Activated CD8-positive, alpha-beta memory T cell treated with anti-CD3 and anti-CD28 coated beads for 48 hours (primary cell): Measurements from ENCODE around the gene TMEM169.
A peak's percentile ranks its signal among the peaks of the same experiment; 100 is the strongest.

ENCODE experiments used
- DNase-seq, 3 experiments: peaks; one replicate each; pipeline ENCODE4 v3.0.0-alpha.2; 2020; ENCODE audit warnings: low read depth in 2 of 3, low spot score in 2 of 3

Gene TMEM169

DNA sequence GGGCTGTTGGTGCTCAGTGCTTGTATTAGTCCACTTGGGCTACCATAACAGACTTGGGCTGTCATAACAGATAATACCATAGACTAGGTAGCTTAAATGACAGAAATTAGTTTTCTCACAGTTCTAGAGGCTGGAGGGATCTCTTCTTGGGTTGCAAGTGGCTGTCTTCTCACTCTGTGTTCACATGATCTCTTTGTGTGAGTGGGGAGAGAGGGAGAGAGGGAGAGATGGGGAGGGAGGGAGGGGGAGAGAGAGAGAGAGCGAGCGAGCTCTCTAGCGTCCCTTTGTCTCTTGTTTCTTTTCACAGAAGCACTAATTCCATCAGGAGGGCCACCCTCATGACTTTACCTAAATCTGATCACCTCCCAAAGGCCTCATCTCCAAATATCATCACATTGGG lies 23.0 kb downstream of the TMEM169 start:
- DNase-seq, result no peak

DNA sequence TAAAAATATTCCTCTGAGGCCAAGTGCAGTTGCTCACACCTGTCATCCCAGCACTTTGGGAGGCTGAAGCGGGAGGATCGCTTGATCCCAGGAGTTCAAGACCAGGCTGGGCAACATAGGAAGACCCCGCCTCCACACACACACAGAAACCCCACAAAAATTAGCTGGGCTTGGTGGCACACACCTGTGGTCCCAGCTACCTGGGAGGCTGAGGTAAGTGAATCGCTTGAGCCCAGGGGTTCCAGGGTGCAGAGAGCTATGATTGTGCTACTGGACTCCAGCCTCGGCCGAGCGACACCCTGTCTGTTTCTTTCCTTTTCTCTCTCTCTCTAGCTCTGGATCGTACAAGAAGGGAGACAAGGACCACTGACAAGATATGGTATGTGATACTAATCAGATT lies 25.6 kb downstream of the TMEM169 start:
- no peak for DNase-seq

DNA sequence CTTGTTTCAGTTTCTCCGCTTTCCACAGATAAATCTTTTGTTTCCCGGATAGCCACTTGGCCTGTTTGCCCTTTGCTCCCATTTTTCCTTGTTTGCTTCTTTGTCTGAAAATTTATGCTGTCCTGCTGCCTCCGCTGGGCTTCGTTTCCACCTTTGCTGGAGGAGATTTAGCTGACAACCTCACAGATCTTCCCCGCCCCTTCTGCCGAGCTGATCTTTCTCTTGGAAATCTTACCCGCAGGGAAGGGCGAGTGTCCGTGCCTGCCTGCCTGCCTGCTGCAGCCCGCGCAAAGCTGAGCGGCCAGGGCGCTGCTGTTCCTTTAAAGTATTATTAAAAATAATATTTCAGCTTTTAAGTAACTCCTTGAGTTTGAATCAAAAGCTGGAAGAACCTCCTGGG lies 26.0 kb downstream of the TMEM169 start:
- no peak for DNase-seq

DNA sequence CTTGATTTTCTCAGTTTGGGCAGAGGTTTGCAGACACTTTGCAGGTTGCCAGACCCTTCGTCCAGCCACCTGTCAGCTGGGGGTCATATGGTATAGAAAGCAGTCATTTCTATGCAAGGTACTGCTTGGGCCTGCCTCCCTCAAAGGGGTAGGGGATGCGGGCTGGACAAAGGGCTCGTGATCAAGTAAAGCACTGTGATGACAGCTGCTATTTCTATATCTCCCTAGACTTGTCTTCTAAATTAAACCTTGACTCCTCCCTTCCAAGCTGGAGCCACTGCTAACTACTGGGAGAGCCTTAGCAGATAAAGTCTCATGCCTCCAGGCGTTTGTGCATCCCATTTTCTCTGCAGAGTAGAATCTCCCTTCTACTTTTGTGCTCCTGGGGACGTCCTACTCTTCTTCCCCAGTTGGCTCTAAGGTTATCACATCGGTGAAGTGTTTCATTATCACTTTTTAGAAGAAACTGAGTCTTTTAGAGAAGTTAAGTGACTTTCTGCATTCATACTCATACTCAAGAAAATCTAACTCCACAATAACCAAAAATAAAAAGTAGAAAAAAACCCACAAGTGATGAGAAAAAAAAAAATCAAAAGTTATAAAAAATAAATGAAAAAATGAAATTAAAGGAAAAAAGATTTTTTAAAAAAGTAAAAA lies 26.7 kb downstream of the TMEM169 start:
- no peak for DNase-seq

DNA sequence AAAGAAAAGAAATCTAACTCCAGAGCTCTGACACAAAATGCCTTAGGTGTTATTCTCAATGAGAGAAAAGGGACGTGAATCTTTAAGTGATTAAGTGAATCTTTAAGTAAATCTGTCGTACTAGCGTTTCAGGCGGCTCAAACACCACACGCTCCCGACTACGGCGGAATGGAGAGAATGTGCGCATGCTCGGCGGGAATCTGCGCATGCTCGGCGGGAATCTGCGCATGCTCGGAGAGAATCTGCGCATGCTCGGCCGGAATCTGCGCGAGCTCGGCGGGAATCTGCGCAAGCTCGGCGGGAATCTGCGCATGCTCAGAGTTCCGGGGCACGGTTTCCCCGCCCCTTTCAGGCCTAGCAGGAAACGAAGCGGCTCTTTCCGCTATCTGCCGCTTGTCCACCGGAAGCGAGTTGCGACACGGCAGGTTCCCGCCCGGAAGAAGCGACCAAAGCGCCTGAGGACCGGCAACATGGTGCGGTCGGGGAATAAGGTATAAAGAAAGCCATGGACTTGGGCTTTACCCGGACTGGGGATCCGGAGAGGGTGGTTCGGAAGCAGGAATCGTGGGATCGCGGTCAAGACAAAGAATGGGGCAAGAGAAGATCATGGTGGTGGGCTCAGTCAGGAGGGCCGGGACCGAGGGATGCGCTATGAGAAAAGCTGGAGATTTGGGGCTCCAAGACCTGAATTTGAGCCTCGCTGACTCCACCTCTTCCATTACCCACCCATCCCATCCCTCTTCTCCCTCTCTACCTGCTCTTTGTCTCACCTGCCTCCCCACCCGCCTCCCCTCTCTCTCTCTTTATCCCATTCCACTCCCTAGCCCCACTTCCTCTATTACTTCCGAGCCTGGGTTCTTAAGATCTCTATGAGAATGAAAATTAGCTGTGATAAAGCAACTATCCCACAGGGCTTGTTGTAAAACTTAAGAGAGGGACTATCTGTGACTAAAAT lies 27.5 kb downstream of the TMEM169 start, which contains the start of gene XRCC5:
XRCC5 (plus strand) TSS at position 382 of the 955 bp plus-strand sequence; CDS start at position 471, 89 bp downstream.
- peak; percentile 95 to 100 (median 96) for DNase-seq

DNA sequence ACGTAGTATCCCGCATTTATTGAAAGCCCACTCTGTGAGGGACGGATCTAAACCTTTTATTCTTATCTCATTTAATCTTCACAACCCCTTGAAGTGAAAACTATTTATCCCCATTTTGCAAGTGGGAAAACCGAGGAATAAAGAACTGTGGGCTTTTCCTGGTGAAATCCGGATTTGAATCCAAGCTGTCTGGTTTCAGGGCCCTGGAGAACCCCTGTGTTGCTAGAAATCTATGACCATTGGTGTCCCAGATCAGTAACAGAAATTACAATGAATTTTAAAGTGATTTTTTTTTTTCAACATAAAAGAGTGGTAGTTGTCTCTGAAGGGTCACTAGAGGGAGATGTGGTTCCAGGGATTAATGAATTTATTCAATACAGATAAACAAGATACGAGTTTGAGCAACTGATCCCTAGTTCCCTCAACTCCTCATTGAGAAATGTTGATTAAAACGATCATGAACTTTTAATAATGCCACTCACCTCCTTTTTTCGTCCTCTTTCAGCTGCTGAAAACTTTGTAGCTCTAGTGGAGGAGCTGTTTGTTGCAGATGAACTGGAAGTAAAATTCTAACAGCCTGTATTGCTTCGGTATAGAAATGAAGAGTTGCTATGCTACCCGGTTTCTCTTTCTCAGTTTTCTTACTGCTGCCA lies 28.4 kb downstream of the TMEM169 start:
- no peak for DNase-seq

DNA sequence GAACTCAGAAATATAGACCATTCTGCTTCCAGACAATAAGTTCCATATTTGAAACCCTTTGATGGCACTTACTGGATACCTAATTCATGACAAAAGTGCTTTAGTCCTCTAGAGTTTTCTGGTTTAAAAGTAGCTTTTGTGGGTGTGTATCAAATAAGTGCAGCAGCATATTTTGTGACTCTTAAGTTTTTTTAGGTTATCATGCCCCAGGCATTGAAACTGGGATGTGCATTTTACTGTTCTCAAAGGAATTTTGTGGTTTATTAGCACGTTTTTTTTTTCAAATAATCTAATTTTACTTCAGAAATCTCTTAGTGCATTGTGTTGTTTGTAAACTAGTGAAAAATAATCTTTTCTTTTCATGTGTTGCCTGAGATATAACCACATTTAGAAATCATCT lies 28.9 kb downstream of the TMEM169 start:
- DNase-seq, result no peak

DNA sequence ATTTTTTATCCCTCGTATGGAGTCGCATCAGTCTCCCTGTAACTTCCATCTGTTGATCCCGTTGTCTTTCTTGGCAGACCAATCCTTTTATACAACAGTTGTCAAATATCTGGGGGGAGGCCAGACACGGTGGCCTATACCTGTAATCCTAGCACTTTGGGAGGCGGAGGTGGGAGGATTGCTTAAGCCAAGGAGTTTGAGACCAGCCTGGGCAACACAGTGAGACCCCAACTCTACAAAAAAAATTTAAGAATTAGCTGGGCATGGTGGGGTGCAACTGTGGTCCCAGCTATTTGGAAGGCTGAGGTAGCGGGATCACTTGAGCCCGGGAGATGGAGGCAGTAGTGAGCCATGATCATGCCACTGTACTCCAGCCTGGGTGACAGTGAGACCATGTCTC lies 29.4 kb downstream of the TMEM169 start:
- DNase-seq, result no peak

DNA sequence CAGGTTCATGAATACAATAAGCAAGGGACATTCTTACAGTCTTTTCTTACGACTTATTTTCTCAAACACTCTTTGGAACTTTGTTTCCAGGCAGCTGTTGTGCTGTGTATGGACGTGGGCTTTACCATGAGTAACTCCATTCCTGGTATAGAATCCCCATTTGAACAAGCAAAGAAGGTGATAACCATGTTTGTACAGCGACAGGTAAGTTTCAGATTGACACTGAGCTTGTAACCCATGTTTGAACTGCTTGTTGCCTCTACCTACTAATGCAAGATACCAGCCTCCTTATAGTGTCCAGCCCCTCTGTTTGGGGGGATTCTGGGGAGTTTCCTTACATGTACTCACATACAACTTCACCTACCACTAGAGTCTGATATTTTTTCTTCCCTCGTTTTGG lies 31.2 kb downstream of the TMEM169 start:
- DNase-seq, result no peak

DNA sequence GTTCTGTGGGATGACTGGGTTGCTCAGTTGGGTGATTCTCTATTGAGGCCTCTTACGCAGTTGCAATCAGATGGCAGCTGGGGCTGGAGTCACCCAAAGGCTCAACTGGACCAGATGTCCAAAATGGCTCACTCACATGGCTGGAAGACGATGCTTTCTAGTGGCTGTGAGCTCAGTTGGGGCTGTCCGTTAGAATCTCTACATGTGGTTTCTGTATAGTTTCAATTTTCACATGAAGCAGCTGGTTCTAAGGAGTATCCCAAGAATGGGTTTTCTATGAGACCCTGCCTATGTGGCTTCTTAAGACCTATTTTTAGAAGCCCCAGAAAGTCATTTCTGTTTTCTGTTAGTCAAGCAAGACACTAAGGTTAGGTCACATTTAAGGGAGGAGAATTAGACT lies 31.9 kb downstream of the TMEM169 start:
- no peak for DNase-seq

DNA sequence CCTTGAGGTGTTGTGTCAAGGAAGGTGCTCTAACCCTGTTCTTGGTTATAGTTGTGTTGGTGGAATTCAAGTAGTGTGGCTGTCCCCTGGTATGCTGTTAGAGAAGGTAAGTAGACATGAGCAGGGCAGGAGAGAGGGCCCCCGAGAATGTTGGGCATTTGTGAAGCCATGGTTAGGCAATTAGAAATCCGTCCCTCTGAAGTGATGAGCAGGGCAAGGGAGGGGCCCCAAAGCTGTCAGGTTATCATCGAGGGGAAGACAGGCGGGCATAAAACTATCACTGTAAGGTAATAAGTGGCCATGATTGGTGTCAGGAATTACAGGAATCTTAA lies 32.6 kb downstream of the TMEM169 start:
- DNase-seq, result no peak

DNA sequence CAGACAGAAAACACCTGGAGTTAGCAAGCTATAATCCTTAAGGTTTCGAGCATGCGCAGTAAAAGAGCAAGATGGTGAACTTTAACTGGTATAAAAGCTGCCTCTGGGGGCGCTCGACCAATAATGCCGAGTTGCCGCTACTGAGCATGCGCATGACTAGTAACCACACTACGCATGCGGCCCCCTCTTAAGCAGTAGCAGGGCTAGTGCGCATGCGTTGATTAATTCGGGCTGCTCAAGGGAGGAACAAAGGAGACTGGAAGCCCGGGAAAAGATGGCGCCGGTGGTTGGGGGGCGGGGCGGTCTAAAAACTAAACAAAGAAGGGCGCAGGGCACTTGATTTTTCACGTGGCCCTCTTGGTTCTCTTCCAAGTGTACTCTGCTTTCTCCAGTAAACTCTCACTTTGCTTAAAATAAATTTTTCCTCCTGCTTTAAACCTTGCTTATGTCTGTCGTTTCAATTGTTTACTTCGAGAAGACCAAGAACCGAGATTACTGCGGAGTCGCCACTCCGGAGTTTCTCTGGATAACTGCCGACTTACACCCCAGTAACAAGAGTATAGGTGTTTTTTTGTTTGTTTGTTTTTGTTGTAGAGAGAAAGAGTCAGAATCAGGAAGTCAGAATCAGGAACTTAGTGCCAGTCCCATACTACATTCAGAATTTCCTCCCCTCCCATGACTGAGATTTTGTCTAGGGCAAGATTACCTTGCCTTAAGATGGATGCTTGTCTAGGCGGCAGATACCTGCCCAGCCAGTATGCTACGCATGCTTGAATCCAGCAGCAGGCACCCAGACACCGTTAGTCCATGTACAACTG lies 33.2 kb downstream of the TMEM169 start:
- peak; percentile 88 to 97 (median 95) for DNase-seq

DNA sequence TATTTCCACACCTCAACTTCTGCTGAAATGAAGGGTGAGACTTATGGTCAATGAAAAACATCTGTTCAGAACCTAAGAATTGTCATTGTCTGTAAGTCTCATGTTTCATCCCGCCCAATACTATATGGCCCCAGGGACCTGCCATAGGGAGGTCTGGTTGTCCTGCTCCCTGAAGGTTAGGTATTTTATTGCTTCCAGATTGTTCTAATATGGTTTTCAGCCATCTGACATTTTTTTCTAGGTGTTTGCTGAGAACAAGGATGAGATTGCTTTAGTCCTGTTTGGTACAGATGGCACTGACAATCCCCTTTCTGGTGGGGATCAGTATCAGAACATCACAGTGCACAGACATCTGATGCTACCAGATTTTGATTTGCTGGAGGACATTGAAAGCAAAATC lies 34.7 kb downstream of the TMEM169 start:
- DNase-seq, result no peak

DNA sequence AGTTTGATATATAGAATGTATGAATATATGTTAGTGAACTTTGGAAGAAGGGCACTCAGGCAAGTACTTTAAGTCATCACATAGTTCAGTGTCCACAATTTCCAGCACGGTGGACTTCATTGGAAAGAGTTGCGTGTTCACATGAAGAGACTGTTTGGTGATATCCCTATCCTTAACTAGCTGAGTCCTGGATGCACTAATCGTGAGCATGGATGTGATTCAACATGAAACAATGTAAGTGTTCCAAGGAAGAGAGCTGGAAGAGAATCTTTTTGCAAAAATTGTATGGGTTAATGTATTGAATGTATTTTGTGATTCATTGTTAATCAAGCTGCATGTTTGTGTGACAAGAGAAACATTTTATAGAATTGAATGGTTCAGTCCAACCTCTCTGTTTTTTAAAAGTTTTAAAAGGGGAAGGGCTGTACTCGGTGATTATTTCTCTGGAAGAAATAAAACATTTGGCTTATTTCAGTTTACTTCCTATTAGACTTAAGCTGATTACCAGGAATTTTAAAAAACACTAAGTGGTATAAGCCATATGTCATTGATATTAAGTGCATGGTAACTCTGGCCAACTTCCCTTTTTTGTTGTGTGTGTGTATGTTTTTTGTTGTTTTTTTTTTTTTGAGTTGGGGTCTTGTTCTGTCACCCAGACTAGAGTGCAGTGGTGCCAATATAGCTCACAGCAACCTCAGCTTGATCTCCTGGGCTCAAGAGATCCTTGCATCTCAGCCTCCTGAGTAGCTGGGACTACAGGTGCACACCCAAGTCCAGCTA lies 36.0 kb downstream of the TMEM169 start:
- no peak for DNase-seq

DNA sequence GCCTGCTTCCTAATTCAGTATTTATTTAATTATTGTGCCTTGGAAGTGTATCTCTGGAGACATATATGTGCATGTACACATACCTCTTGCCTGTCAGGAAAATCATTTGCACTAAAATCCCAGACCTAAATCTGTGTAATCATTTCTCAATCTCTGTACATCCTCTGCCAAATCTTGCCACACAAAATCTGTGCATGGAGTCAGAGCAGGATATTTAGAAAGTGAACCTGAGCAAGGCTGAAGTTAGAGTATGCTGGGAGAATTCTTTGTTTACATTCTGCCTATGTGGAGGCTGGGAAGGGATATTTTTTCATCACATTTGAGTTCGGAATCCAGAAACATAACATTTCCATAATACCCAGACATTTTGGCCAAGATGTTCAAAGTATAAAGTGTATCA lies 36.8 kb downstream of the TMEM169 start:
- no peak for DNase-seq

DNA sequence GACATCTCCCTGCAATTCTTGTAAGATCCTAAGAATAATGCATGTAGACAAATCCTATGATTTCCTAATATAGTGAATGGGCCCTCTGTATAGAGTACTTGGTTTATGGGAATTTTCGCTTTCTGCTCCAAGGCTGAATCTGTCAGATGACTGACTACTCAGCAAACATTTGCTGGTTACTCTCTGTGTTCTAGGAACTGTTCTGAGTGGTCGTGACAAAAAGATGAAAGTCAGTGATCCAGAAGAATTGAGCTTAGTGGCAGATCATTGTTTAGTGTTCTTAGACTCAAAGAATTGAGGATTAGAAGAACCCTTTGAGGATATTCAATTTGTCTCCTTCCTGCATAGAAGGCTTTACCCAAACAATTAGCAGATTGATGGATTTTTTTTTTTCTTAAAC lies 37.4 kb downstream of the TMEM169 start:
- no peak for DNase-seq

DNA sequence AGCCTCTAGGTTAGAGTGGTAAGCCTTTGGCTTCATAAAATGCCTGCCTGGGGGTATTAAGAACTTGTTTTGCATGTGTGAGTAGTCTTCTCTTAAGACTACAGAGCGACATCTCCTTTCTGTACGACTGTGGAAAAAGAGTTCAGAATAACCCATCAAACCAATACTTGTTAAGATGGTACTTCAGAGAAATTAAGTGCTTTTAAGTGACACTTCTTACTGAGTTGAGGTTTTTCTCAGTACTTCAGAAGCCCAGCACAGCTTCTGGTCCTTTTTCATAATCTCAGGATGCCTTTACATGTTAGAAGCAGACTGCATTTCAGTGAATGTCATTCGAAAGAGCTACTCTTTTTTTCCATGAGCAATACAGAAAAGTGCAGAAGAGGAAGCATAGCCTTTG lies 38.3 kb downstream of the TMEM169 start:
- DNase-seq, result no peak

DNA sequence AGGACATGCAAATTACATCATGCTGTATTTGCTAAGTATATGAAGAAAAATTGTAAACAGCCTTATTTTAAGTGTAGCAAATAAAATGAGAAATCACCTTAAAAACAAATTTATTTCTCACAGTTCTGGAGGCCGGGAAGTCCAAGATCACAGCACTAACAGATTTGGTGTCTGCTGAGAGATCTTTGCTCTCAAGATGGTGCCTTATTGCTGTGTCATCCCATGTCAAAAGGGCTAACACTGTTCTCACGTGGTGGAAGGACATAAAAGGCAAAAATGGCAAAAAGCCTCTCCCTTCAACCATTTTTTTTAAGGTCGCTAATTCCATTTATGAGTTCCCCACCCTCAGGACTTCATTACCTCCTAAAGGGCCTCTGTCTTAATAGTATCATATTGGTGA lies 39.5 kb downstream of the TMEM169 start:
- DNase-seq, result no peak

DNA sequence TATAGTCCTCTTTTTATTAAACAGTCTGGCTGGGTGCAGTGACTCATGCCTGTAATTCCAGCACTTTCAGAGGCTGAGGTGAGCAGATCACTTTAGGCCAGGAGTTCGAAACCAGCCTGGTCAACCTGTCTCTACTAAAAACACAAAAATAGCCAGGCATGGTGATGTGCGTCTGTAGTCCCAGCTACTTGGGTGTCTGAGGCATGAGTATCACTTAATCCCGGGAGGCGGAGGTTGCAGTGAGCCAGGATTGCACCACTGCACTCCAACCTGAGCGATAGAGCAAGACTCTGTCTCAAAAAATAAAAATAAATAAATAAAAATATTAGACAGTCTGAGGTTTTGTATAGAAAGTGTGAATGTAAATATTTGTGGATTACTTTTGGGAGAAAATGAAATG lies 45.2 kb downstream of the TMEM169 start:
- no peak for DNase-seq

DNA sequence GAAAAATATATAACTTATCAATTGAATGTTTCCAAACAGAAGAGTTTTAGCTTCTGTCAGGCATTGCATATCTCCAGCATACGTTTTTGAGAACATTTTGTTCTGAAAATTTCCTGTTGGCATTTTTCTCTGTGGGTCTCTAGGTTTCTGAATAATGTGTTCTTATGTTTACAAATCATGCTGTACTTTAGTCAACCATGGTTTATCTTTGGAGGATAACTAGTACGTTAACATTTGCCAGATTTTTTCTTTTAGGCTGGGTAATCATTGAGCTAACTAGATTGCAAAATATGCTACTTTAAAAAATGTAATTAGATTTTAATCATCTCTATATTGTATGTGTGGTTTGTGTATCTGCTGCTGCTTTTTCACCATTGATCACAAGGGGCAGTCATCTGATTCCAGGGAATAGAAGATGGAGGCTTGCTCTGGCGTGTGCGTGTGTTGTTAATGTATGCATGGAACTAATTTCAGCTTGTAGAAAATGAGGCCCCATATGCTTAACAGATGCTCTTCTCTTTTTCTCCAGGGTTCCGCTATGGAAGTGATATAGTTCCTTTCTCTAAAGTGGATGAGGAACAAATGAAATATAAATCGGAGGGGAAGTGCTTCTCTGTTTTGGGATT lies 48.7 kb downstream of the TMEM169 start:
- no peak for DNase-seq
